ENCODE measurements around the gene LIPK.
A peak's percentile ranks its signal among the peaks of the same experiment; 100 is the strongest.

LIPK gene

DNA sequence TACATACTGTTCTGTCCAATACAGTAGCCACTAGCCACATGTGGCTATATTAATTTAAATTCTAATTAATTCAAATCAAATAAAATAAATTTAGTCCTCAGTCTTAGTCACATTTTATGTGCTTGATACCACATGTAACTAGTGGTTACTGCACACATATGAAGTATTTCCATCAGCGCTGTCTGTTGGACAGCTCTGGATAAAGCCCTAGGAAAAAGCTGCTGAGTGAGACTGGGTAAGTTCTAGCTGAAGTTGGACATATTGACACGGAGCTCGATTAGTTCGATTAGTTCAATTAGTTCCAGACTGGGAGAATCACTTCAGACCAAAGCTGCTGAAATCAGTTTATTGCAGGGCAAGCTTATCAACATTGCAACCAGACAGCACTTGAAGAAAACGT lies 81.4 kb downstream of the LIPK start:
- H3K4me3 ChIP-seq (ENCODE audit: control insufficient read depth, low read depth, low read length), result no peak overlapping the region
- TF ChIP-seq, protein P1, sequence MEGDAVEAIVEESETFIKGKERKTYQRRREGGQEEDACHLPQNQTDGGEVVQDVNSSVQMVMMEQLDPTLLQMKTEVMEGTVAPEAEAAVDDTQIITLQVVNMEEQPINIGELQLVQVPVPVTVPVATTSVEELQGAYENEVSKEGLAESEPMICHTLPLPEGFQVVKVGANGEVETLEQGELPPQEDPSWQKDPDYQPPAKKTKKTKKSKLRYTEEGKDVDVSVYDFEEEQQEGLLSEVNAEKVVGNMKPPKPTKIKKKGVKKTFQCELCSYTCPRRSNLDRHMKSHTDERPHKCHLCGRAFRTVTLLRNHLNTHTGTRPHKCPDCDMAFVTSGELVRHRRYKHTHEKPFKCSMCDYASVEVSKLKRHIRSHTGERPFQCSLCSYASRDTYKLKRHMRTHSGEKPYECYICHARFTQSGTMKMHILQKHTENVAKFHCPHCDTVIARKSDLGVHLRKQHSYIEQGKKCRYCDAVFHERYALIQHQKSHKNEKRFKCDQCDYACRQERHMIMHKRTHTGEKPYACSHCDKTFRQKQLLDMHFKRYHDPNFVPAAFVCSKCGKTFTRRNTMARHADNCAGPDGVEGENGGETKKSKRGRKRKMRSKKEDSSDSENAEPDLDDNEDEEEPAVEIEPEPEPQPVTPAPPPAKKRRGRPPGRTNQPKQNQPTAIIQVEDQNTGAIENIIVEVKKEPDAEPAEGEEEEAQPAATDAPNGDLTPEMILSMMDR (conservative IDR thresholded peaks at IDR 0.05; ENCODE audit: control insufficient read depth, insufficient read depth, low read depth, low read length), result no peak
- DNase-seq (ENCODE audit: low read depth), result no peak

DNA sequence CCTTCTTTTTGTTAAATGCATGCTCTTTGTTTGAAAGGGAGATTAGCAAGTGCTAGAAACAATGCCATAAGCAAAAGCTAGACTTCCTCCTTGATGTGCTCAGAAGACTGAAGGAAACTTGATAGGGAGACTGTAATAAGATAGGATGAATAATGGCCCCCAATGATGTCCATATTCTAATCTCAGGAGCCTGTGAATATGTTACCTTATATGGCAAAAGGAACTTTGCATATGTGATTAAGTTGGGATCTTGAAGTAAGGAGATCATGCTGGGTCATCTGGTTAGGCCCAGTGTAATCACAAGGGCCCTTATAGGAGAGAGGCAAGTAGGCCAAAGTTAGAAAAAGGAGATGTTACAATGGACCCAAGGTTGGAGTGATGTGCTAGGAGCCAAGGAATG lies 82.9 kb downstream of the LIPK start:
- TF ChIP-seq, protein P1 (conservative IDR thresholded peaks at IDR 0.05; ENCODE audit: control insufficient read depth, insufficient read depth, low read depth, low read length), result no peak
- no peak for DNase-seq (ENCODE audit: low read depth)
- H3K4me3 ChIP-seq (ENCODE audit: control insufficient read depth, low read depth, low read length), result no peak overlapping the region

DNA sequence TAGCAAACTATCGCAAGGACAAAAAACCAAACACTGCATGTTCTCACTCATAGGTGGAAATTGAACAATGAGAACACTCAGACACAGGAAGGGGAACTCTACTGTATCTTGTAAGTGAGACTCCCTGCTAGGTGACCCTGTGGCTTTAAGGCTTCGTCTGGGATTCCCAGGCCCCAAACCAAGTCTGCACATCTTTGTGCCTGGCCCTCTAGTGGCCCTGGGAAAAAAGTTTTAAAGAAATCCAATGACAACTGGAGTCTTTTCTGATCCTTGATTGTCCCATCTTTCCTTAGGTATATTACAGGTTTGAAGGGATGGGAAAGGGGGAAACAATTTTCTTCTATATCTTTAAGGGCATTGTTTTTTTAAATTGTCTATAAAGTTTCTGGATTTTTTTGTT lies 85.9 kb downstream of the LIPK start:
- H3K4me3 ChIP-seq (ENCODE audit: control insufficient read depth, low read depth, low read length), result no peak overlapping the region
- TF ChIP-seq, protein P1 (conservative IDR thresholded peaks at IDR 0.05; ENCODE audit: control insufficient read depth, insufficient read depth, low read depth, low read length), result peak; percentile 57
- peak; percentile 22 for DNase-seq (ENCODE audit: low read depth)

DNA sequence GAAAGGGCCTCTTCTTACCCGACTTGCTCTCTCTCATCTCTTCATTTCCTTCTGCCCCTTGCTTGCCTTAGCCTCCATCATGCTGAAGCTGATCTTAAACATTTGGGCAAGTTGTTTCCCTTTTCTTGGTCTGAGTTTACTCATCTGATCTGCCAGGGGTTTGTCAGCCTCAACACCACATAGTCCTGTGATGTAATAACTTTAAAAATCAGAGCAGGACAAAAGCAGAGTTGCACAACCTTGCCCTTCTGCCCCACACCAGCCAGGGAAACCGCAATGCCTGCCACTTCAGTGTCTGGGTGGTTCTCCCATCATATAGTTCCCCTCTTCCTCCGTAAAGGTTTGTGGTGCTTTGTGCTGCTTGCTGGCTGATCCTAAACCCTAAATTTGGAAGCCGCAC lies 86.6 kb downstream of the LIPK start:
- no peak overlapping the region for H3K4me3 ChIP-seq (ENCODE audit: control insufficient read depth, low read depth, low read length)
- TF ChIP-seq, protein P1 (conservative IDR thresholded peaks at IDR 0.05; ENCODE audit: control insufficient read depth, insufficient read depth, low read depth, low read length), result no peak
- DNase-seq (ENCODE audit: low read depth), result peak; percentile 75

DNA sequence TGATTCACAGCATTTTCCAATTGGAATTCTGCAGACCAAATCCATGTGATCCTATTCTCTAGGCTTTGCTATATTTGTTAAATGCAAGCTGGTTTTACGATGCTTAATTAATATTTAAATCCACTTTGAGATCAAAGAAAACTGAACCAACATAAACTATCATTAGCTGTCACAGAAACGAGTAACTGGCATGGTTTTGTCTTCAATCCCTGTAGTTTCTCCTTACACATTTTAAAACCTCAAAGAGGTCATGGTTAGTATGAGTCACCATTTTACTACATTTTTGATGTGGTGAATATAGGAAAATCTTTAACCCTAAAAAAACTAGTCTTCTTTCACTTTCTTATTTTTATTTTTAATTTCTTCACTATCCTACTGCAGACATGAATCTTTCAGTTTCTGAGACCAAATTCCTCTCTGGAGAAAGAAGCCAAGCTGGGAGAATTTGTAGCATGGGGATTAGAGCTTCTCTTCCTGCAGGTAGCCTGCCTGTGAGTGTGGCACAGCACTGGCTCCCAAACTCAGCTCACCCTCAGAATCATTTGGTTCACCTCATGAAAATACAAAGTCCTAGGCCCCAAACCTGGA lies 87.8 kb downstream of the LIPK start:
- DNase-seq (ENCODE audit: low read depth), result peak; percentile 75
- TF ChIP-seq, protein P1 (conservative IDR thresholded peaks at IDR 0.05; ENCODE audit: control insufficient read depth, insufficient read depth, low read depth, low read length), result no peak
- no peak overlapping the region for H3K4me3 ChIP-seq (ENCODE audit: control insufficient read depth, low read depth, low read length)

DNA sequence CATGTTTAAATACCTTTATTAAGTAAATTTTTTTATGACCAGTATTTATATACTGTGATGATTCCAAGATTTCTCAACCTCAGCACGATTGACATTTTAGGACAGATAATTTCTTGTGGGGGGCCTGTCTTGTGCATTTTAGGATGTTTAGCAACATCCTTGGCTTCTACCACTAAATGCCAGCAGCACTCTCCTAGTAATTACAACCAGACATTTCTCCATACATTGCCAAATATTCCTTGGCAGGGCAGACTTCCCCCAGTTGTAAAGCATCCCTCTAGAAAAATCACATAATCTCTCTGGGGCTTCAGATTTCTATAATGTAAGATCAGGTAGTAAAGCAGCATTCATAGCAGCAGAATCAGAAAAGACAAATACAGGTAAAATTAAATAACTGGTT lies 88.7 kb downstream of the LIPK start:
- DNase-seq (ENCODE audit: low read depth), result peak; percentile 60

More for the DNA sequence above, 88.7 kb downstream of the LIPK start:
- TF ChIP-seq, protein P1 (conservative IDR thresholded peaks at IDR 0.05; ENCODE audit: control insufficient read depth, insufficient read depth, low read depth, low read length), result no peak
- no peak overlapping the region for H3K4me3 ChIP-seq (ENCODE audit: control insufficient read depth, low read depth, low read length)

All from fibroblast of mammary gland (primary cell).